Right cardiac atrium (tissue), 5 donors: Measurements from ENCODE around the gene USP17L26. TPM values are rescaled to one million over a fixed set of nuclear protein-coding genes. Genes with fewer than 3 reads are reported as not detected.
A peak's percentile ranks its signal among the peaks of the same experiment; 100 is the strongest.
"Not testable (repeated sequence)": the region's sequence is repeated elsewhere in the genome, so short reads cannot be mapped to it uniquely, and the experiment has no call there.

Experiments used
- ATAC-seq, 2 donors: fragments of 200-7000 bp; cut with Tn5 transposase; one replicate each; pipeline versions ENCODE4 v1.8.0 to v1.9.1; 2020; ENCODE audit warnings: moderate library complexity in 2 of 2, mild to moderate bottlenecking in 1 of 2
- DNase-seq, 3 donors: peaks; one replicate each; pipeline ENCODE4 v3.0.0-alpha.2; 2020
- H3K27ac ChIP-seq: one replicate; pipeline ENCODE4 v1.5.1; 2013; ENCODE audit warnings: mild to moderate bottlenecking, low read length, control low read depth, moderate library complexity
- H3K27me3 ChIP-seq: one replicate; pipeline ENCODE4 v1.6.1; 2013; ENCODE audit not compliant: control insufficient read depth, insufficient read depth
- H3K4me1 ChIP-seq: one replicate; pipeline ENCODE4 v1.6.1; 2013; ENCODE audit warnings: low read length; ENCODE audit not compliant: control insufficient read depth, insufficient read depth
- H3K4me3 ChIP-seq: one replicate; pipeline ENCODE4 v1.5.1; 2013; ENCODE audit warnings: low read length, control low read depth
- H3K9me3 ChIP-seq: one replicate; pipeline ENCODE4 v1.6.1; 2013; ENCODE audit warnings: low read length; ENCODE audit not compliant: control insufficient read depth
- WGBS: extraction: QIAGEN DNeasy Blood & Tissue Kit; methylation state at CpG from one replicate; pipeline ENCODE4 v1.1.7; 2013; 5-methylcytosine and 5-hydroxymethylcytosine counted together
- intact Hi-C, 4 donors: fragments of 100-400 bp; cut with DNase I; formaldehyde crosslinking; loops; one replicate each; pipeline versions ENCODE4 v1.11.0 to v1.14.0; 2022 to 2023
- polyA plus RNA-seq: library from polyadenylated mRNA; stranded (reverse); fragments of 200-250 nt; gene quantifications from one replicate; pipeline ENCODE4 v1.2.3, GENCODE V29; 2013
- total RNA-seq, 4 donors: library from RNA; stranded (reverse); fragmentation: NEBNext Ultra II Directional; extraction: Animal tissue kit (Norgen Biotek cat#: 25700); gene quantifications; one replicate each; pipeline ENCODE4 v1.2.1, GENCODE V29; 2021
- donor health status: healthy with polysubstance abuse.
- donor health status: DM: no; HTN: yes; CAD: no.
- donor health status: DM: no; HTN: no; CAD: no.
- donor health status: DM: no; HTN: yes; CAD: no; lungs with severe emphysema.
- donor health status: DM: yes; HTN: yes; CAD: no.

USP17L26 gene
- total and polyA plus RNA-seq, 5 donors: not detected

DNA sequence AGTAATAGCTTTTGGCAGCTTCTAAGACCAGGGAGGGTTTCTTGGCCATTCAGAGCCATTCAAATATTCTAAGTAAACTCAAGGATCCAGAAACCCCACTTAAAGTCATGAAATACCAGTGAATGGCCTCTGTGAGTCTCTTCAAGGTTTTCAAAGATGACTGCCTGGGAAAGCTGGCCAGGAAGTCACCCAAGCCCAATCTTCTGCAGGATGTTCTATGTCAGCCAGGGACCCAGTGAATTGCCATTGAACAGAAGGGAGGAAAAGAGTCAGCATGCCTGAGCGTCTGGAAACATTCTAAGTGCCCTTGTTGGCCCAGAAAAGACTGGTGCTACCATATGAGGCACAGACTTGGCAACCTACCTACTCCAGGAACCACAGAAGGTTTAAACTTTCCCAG, 45.4 kb downstream of the USP17L26 start:
- H3K27me3 ChIP-seq, ATAC-seq, DNase-seq, H3K27ac ChIP-seq, H3K4me3 ChIP-seq, intact Hi-C loops, H3K9me3 ChIP-seq, H3K4me1 ChIP-seq: not testable (repeated sequence)
- 51% methylated on average over 1 of the region's 1 CpG for WGBS

DNA sequence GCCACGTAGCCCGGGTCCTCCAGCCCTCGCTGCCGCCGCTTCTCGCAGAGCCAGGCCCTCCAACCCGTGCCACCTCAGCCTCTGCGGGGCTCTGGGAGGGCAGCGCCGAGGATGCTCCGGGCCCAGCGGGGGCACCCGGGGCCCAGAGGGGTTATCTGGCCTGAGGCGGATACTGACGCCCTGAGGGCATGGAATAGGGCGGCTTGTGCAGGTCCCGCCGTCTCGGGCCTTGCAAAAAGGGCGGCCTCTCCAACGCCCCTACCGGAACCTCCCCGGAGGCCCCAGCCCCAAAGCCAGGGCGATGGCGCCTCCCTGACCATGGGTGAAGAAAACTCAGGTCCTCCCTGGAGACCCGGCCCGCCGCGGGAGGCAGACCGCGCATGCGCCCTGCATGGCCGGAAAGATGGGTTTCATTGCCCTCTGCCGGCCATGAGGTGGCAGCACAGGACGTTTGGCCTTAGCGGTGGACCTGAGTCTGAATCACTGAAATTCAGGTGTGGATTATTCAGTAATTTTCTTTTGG, 46.6 kb downstream of the USP17L26 start:
- ATAC-seq (peak in 1 of 2 donors; percentile 55), DNase-seq (peak; percentile 25 to 85 (median 79))
- intact Hi-C loops, H3K4me1 ChIP-seq, H3K27me3 ChIP-seq, H3K27ac ChIP-seq, H3K9me3 ChIP-seq: not testable (repeated sequence)
- H3K4me3 ChIP-seq: peak overlapping the region; percentile 21
- 27% methylated on average over 36 of the region's 36 CpGs for WGBS

DNA sequence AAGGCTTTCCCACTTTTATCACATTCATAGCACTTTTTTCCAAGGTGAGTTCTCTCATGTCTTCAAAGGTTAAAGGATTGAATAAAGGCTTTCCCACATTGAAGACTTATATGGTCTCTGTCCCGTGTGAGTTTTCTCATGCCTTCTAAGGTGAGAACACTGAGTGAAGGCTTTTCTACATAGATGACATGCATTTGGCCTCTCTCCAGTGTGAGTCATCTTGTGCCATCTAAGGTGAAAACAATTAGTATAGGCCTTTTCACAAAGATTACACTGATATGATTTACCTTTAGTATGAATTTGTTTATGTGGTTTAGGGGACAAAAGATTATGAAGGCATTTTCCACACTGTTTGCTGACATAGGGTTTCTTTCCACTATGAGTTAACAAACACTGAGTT, 49.7 kb downstream of the USP17L26 start:
- intact Hi-C loops: no loop called here
- WGBS: 71% methylated on average over 1 of the region's 1 CpG
- no peak for ATAC-seq
- no peaks in the 10 kb centered on the region for H3K4me1 ChIP-seq
- no peak overlapping the region for H3K4me3 ChIP-seq
- no peaks in the 10 kb centered on the region for H3K9me3 ChIP-seq
- no peak overlapping the region for H3K27ac ChIP-seq
- no peak for DNase-seq
- no peaks in the 10 kb centered on the region for H3K27me3 ChIP-seq

Other genes with a start within 250 kb of the USP17L26 start
- not detected for gene FAM90A26, start 164.2 kb upstream of the USP17L26 start, total RNA-seq
- gene FAM90A26, start 164.2 kb upstream of the USP17L26 start, polyA plus RNA-seq: not detected
- not detected for gene USP17L10, start 124.0 kb upstream of the USP17L26 start, total RNA-seq
- gene USP17L10, start 124.0 kb upstream of the USP17L26 start, polyA plus RNA-seq: not detected
- not detected for gene USP17L11, start 119.3 kb upstream of the USP17L26 start, total RNA-seq
- gene USP17L11, start 119.3 kb upstream of the USP17L26 start, polyA plus RNA-seq: not detected
- gene USP17L12, start 114.5 kb upstream of the USP17L26 start, total RNA-seq: not detected
- not detected for gene USP17L12, start 114.5 kb upstream of the USP17L26 start, polyA plus RNA-seq
- not detected for gene USP17L13, start 109.8 kb upstream of the USP17L26 start, total RNA-seq
- not detected for gene USP17L13, start 109.8 kb upstream of the USP17L26 start, polyA plus RNA-seq
- not detected for gene USP17L15, start 100.3 kb upstream of the USP17L26 start, total RNA-seq
- gene USP17L15, start 100.3 kb upstream of the USP17L26 start, polyA plus RNA-seq: not detected
- gene USP17L17, start 90.8 kb upstream of the USP17L26 start, total RNA-seq: not detected
- not detected for gene USP17L17, start 90.8 kb upstream of the USP17L26 start, polyA plus RNA-seq
- gene USP17L18, start 86.0 kb upstream of the USP17L26 start, total RNA-seq: not detected
- not detected for gene USP17L18, start 86.0 kb upstream of the USP17L26 start, polyA plus RNA-seq
- gene USP17L19, start 81.3 kb upstream of the USP17L26 start, total RNA-seq: not detected
- gene USP17L19, start 81.3 kb upstream of the USP17L26 start, polyA plus RNA-seq: not detected
- not detected for gene USP17L20, start 76.5 kb upstream of the USP17L26 start, total RNA-seq
- not detected for gene USP17L20, start 76.5 kb upstream of the USP17L26 start, polyA plus RNA-seq
- gene USP17L21, start 71.8 kb upstream of the USP17L26 start, total RNA-seq: not detected
- not detected for gene USP17L21, start 71.8 kb upstream of the USP17L26 start, polyA plus RNA-seq
- gene USP17L22, start 67.0 kb upstream of the USP17L26 start, total RNA-seq: not detected
- gene USP17L22, start 67.0 kb upstream of the USP17L26 start, polyA plus RNA-seq: not detected
- not detected for gene USP17L24, start 9.5 kb upstream of the USP17L26 start, total RNA-seq
- not detected for gene USP17L24, start 9.5 kb upstream of the USP17L26 start, polyA plus RNA-seq
- gene USP17L25, start 4.7 kb upstream of the USP17L26 start, total RNA-seq: not detected
- not detected for gene USP17L25, start 4.7 kb upstream of the USP17L26 start, polyA plus RNA-seq
- gene USP17L5, start 4.7 kb downstream of the USP17L26 start, total RNA-seq: not detected
- gene USP17L5, start 4.7 kb downstream of the USP17L26 start, polyA plus RNA-seq: not detected
- gene USP17L27, start 9.5 kb downstream of the USP17L26 start, total RNA-seq: not detected
- gene USP17L27, start 9.5 kb downstream of the USP17L26 start, polyA plus RNA-seq: not detected
- not detected for gene USP17L28, start 14.2 kb downstream of the USP17L26 start, total RNA-seq
- not detected for gene USP17L28, start 14.2 kb downstream of the USP17L26 start, polyA plus RNA-seq
- not detected for gene USP17L29, start 19.0 kb downstream of the USP17L26 start, total RNA-seq
- not detected for gene USP17L29, start 19.0 kb downstream of the USP17L26 start, polyA plus RNA-seq
- gene USP17L30, start 28.5 kb downstream of the USP17L26 start, total RNA-seq: not detected
- not detected for gene USP17L30, start 28.5 kb downstream of the USP17L26 start, polyA plus RNA-seq
- not detected for gene DEFB131A, start 109.8 kb downstream of the USP17L26 start, total RNA-seq
- not detected for gene DEFB131A, start 109.8 kb downstream of the USP17L26 start, polyA plus RNA-seq